ENCODE measurements around the gene FBXW9.
A peak's percentile ranks its signal among the peaks of the same experiment; 100 is the strongest.
"Not testable (repeated sequence)": the region's sequence is repeated elsewhere in the genome, so short reads cannot be mapped to it uniquely, and the experiment has no call there.

FBXW9 gene

GRCh38 chr19:12648088-12648487 is 48.3 kb downstream of the FBXW9 start:
- DNase-seq, result no peak

GRCh38 chr19:12647490-12648071 is 48.9 kb downstream of the FBXW9 start:
- no peak for DNase-seq

GRCh38 chr19:12647047-12647446 is 49.4 kb downstream of the FBXW9 start:
- DNase-seq, result no peak

DNA sequence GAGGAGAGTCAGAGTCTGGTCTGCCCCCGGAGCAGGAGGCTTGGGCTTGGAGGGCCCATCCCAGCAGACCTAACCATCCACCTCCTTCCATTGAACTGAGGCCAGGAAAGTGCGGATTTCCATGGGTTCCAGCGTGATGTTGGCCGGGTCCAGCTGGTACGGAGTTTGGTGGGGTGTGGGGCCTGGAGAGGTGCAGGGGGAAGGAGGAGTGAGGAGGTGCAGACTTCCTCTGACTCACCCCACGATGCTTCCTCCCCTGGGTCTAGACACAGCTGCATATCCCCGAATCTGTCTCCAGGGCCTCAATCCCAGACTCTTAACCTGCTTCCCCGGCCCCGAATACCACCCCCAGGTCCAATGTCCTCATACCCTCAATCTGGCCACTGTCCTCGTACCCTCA is 49.9 kb downstream of the FBXW9 start:
- no peak for DNase-seq

GRCh38 chr19:12643716-12644115 is 52.7 kb downstream of the FBXW9 start:
- DNase-seq, result not testable (repeated sequence)

DNA sequence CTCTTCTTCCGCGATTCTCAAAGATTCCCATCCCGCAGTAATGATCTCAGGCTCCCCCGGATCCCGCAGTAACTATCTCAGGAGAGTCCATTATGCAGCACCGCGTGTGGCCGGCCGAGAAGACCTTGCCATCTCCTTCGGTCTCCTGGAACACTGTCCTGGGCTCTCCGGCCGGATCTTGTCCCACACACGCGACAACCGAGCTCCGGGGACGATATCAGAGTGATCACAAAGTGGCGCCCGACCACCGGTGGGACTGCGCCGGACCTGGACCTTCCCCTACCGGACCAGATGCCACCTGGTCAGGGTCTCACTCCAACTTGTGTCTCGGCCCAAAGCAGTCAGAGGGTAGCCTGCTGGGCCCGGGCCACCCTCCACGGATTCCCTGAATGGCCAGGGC is 53.9 kb downstream of the FBXW9 start:
- no peak for DNase-seq

- DNase-seq, result no peak
These were observed 55.0 kb downstream of the FBXW9 start for GRCh38 chr19:12641456-12641855.

DNA sequence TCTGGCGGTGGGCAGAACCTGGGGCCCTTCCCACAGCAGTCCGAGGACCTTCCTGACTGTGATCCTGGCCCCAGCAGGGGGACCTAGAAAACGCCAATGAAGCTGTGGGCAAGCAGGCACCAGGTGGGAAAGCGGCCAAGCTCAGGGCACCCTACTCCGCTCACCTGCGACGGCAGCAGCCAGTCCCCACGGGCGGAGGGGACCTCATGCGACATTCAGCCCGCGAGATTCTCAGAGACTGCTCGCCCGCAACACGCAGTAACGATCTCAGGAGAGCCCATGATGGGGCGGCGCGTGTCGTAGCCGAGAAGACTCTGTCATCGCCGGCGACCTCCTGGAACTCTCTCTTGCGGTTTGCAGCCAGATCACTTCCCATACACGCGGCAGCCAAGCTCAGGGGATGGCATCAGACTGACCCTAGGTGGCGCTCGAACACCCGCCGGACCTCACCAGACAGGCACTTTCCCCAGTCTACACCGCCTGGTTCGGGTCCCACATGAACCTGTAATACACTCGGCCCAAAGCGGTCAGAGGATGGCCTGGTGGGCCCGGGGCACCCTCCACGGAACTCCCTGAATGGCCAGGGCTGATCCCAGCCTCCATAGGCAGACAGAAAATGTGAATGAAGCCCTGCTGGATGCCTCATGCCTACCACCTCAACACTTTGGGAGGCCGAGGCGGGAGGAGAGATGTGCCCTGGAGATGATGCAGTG is 56.4 kb downstream of the FBXW9 start:
- DNase-seq, result peak; percentile 59

Measured in kidney glomerular epithelial cell (primary cell).